RKO (cell line): Measurements from ENCODE around the gene EEF1G.
A peak's percentile ranks its signal among the peaks of the same experiment; 100 is the strongest.
"Not testable (repeated sequence)": the region's sequence is repeated elsewhere in the genome, so short reads cannot be mapped to it uniquely, and the experiment has no call there.

Source experiments
- DNase-seq: peaks from one replicate; pipeline ENCODE4 v3.0.0-alpha.2; 2016; ENCODE audit warnings: low spot score

EEF1G gene

DNA sequence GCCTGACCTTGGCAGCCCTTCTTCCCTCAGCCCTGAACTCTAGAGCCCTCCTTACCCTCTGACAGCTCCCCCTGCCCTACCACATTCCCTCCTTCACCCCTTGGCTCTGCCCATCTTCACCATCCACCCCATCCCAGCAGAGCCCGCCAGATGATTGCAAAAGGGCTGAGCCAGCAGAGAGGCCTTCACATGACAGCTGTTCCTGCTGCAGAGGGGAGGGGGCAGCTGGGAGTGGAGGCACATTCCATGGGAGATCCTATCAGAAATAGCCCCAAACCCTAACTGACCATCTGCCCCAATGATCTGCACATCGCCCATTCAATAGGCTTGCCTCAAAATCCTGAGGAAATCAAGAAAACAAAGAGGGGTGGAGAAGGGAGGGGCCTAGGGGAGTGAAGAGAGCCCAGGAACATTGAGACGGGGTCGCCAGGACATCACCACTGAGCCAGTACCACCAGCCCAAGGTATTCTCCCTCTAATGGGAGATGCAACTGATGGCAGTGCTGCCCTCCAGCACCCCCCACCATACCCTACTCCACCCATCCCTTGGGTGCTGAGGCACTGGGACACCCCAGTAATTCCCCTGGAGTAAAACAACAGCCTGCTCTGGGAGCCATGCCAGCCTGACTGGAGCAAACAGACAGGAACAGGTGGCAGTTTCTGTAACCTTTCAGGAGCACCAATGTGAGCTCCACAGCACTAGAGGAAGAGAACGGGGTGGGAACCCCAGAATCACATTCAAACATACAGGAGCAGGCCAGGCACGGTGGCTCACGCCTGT lies 19.1 kb downstream of the EEF1G start:
- DNase-seq: no peak

DNA sequence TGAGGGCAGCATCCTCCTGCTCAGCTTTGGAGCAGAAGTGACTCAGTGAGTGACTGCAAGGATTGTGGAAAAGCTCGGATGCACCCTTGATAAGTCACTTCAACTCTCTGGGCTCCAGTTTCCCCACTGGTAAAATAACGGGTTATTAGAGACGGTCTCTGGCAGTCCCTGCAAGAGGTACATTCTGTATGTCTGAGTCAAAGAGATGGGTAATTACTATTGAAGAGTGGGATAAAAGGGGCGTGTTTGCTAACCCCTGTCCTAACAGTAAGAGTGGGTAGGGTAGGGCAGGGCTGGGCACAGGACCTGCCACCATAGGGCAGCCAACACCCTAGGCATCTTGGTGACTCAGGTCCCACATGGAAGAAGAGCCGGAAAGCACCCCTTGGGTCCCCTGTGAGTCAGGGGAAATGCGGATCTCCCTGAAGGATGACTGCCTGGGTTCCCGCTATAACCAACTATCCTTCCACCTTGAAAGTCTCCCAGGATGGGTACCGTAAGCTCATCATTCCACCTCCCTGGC lies 19.8 kb downstream of the EEF1G start:
- DNase-seq: peak; percentile 96

DNA sequence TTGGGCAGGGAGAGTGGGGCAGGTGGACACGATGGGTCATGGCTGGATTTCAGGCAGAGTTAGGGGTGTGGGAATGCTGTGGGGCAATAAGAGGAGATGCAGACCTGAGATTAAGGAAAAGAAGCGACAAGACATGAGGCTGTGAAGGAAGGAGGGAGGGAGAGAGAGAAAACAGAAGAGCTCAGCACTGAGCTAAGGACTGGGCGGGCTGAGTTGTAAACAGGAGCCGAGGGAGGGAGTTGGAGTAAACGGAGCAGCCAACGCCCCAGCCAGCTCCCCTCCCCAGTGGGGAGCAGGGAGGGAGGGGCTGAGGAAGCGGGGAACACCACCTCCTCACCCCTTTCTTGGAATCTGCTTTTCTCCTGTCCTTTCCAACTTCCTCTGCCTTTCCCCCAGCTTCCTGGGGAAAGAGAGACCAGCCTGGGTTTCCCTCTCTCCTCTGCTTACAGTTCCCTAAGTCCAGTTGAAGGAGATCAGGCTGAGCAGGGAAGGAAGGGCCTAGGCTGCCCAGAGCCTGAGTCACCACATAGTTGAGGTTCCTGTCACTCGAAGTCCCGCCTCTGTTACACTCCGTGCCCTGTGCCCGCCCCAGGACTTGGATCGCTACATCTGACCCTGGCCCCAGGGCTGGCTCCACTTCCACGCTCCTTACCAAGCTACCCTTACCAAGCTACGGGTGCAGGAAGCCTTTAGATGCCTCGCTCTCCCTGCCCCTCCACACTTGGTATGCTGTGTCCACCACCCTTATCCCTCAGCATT lies 20.4 kb downstream of the EEF1G start:
- peak; percentile 99 for DNase-seq

DNA sequence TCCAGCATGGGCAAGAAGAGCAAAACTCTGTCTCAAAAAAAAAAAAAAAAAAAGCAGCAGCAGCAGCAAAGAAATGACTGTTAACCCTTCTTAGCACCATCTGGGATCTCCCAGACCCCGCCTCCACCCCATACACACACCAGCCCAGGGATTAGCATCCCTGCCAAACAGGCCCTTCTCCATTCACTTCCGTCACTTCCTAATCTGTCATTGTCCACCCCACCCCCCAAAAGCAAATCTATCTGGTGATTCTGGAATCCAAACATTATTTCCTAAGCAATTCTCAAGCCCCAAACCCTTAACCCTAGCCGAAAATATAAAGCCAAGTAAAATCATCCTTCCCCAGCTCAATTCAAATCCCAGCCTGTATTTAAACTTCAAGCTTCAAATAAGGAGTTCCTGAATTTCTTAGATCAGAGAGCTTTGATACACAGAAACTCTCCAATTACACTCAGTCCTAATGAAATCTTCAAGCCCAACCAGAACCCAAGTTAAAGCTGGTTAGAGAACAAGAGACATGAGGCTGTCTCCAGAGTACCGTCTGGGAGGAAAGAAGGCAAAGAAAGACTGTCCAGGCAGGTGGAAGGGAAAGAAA lies 21.1 kb downstream of the EEF1G start:
- peak; percentile 65 for DNase-seq

- DNase-seq: not testable (repeated sequence)
Measured at GRCh38 chr11:62550478-62550877, 23.2 kb downstream of the EEF1G start.

GRCh38 chr11:62548545-62549335 lies 25.0 kb downstream of the EEF1G start:
- no peak for DNase-seq

GRCh38 chr11:62547691-62548281 lies 25.9 kb downstream of the EEF1G start:
- no peak for DNase-seq

DNA sequence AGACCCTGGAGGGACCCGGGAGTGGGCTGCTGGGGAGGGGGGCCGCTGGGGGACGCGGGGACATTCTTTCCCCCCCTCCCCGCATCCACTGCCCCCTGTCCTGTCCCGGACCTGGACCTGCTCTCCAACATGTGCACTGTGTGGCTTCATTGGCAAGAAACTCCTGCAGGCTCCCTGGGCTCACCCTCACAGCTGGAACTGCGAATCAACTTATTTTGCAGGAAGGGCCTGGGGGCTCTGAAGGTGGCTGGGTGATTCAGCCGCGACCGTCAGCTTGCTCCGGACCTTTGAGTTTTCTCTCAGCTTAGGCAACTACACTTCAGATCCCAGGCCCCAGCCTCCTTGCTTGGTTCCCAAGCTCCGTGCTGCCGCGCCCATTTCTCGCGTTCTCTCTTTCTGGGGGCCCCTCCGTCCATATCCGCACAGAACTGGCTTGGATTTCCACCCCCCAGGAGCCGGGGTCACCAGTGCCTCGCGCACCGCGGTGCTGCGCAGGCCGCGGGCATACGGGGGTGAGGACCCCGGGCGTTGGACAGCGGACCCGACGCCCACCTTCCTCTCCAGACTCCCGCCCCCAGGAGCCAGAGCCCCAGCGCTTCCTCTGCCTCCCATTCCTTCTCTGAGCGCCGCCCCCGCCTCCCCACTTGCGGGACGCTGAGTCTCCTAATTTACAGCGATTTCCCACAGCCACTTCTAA lies 26.6 kb downstream of the EEF1G start:
- DNase-seq: peak; percentile 73

DNA sequence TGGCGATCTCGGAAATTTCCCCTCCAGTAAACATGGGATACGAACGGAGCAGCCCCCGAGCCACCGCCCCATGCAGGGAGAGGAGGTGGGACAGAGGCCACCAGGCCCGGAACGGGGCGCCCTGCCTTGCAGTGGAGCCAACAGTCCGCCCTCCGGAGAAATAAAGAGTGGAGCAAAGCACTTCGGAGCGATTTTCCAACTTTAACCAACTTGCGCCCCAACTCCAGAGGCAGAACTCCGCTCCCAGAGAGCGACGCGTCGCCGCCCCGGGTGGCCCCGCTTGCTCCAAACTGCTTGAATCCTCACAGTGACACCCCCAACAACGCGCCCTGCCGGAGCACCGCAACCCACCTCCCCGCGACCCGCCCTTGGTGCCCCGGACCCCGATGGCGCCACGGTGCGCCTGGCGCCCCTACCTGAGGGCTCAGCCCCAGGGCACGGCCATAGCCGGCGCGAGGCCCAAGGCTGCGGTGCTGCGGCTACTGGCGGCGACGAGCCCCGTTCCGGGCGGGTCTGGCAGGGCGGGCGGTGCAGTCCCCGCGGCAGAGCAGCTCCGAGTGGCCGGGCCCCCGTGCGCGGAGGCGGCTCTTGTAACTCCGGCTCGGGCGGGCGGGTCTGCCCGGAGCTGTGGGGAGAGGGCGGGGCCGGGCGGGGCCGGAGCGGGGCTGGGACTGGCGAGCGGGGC lies 27.3 kb downstream of the EEF1G start, which contains the start of gene AHNAK:
TSS of gene AHNAK (minus strand) at position 563 of the 685 bp plus-strand sequence. CDS start 10,708 bp downstream, outside the sequence.
- peak; percentile 71 for DNase-seq

DNA sequence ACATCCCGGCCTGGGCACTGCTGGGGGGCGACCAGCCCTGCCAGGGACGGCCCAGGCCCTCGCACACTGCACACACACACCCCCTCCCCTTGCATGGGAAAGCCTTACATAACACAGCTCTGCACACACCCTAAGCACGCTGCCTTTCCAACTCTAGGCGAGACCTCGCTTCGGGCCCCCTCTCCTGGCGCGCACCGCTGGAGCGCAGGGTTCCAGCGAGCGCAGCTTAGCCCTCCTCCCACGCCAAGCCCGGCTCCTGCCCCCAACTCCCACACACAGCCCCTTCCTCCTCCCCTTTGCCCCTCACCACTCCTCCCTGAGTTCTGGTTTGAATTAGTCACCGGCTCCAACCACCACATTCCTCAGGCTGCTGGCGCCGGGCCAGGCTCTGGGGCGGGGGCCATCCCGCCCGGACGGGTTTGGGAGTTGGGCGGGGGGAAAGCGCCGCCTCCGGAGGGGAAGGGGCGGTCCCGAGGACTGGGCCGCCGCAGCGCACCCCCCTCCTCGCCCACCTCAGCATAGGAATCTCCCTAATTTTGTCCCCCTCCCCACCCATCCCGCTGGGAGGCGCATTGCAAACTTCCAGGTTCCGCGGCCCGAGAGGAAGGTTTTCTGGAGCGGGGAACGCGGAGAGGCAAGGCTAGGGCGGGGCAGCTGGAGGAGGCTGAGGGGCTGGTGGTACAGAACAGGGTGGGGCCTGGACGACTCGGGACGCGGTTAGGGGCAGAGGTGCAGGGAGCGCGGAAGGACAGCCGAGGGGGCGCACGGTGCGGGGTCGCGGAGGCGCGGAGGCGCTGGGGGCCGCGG lies 28.1 kb downstream of the EEF1G start:
- DNase-seq: peak; percentile 94

- peak; percentile 44 for DNase-seq
Measured at GRCh38 chr11:62544581-62545436, 28.9 kb downstream of the EEF1G start.

DNA sequence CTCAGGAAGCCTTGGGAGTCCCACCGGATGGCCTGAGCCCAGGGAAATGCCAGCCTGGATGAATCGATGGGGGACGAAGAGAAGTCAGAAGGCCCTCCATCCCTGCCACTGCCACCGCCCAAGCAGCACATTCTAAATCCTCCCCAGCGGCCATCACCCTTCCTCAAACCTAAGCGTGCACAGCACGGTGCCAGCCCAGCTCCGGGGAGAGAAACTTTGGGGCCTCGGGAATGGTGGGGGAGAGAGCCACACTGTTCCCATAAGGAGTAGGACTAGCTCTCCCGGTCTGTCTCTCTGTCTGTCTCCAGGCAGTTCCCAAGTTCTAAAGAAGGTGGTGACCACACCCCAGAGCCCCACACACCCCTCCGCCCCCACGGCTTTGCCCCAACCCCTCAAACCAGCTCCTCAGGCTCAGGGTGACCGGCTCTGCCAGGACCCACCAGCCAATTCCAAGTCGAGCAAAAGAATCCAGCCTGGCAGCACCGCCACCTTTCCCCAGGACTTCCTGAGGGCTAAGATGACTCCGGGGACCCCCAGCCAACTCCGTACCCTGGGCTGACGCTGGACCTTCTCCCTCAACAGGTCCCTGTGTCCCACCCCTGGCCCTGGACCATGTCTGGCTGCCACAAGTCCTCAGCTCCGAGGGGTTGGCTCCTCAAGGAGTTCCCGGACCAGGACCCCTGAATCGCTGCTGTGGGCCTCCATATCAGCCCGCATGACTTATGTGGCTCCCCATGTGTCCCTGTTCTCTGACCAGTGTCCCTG lies 29.8 kb downstream of the EEF1G start:
- peak; percentile 50 for DNase-seq

- peak; percentile 86 for DNase-seq
Measured at GRCh38 chr11:62542750-62543567, 30.7 kb downstream of the EEF1G start.

DNA sequence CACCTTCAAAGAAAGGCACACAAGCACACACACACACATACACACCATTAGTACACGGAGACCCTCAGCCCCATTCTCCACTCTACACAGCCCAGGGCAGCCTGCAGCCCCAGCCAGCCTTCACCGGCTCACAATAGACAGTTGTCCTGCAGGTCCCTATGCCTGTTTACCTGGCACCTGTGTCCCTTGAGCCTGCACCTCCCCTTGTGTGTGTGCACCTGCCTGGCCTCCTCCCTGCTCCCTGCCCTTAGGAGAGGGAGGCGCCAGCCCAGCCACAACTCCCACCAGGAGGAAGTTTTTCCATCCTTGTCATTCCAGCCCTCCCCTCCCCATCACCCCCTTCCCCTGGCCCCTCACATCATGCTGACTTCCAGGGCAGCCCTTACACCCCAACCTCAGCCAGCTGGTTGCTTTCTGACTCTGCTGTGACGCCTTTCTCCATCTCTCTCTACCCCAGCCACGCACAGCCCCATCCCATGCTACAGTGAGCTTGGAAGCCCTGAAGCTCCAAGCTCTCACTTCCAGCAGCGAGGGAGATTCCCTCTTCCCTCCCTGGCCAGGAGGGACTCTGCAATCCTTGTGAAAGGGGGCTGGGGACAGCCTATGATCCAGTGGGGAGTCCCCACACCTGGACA lies 31.5 kb downstream of the EEF1G start:
- no peak for DNase-seq

DNA sequence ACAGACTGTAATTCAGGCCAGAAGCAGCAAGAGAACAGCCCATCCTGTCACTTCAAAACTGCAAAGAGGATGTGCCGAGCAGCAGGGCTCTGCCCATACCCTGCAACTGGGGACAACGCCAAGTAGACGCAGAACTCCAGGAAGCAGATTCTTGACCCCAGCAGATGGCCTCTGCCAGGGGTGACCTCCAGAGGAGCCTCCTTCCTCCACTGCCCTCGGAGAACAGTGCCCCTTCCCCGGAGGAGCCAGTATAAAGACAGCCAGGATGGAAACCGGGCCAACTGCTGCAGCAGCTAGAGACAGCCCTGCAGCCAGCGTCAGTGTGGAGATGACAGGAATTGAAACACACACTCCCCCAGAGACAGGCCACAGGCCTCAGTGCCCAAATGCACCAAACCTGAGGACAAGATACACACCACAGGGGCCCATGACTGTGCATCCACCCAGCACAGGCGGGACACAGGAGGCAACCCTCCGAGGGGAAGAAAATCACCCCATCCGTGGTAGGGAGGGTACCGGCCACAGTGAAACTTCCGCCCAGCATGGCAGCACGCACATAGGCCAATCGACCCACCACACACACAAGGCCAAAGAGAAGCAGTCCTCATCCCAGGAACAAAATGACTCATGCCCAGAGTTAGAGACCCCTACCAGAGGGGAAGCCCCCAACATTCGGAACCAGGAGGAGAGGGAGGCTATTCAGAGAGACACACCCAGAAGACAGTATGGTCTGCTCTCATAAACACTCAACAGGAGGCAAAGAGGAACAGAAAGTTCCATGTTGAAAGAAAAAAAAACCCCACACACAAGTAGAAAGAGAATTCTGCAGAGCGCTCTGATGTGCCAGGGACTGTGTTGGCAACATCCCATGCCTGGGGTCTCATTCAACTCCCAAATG lies 32.6 kb downstream of the EEF1G start:
- DNase-seq: no peak
